NCI-H1048 (cell line): ENCODE data around the gene PHKA1.
"Not testable (repeated sequence)": the region's sequence is repeated elsewhere in the genome, so short reads cannot be mapped to it uniquely, and the experiment has no call there.

Source experiments
- DNase-seq: peaks from one replicate; lab custom pipeline; 2025; lab: John Stamatoyannopoulos, UW

The PHKA1 gene

GRCh38 chrX:72666451-72666850, 47.7 kb downstream of the PHKA1 start:
- no peak for DNase-seq

DNA sequence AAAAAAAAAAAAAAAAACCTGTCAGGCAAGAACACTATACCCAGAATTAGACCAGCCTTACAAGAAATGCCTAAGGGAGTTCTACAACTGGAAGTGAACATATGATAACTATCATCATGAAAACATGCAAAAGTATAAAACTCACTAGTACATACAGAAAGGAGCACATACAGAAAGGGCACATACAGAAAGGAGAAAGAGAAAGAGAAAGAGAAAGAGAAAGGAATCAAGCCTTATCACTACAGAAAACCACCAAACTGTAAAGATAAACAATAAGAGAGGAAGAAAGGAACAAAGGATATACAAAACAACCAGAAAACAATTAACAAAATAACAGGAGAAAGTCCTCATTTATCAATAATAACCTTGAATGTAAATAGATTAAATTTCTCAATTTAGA, 50.4 kb downstream of the PHKA1 start:
- DNase-seq: no peak

- DNase-seq: no peak
Measured at GRCh38 chrX:72662020-72662747, 51.9 kb downstream of the PHKA1 start.

DNA sequence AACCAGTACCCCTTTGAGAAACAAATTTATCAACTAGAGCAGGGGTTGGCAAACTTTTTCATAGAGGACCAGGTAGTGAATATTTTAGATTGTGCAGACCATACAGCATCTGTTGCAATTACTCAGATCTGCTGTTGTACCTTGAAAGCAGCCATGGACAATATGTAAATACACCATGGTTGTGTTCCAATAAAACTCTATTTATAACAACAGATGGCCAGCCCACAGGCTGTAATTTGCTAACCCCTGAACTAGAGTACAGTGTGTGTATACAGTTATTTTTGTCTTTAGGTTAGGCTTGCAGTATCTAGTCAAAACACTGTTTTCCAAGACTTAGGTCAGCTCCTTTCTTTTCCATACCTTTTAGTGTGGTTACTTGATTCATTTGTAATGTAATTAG, 54.4 kb downstream of the PHKA1 start:
- DNase-seq: no peak

GRCh38 chrX:72652082-72652481, 62.0 kb downstream of the PHKA1 start:
- DNase-seq: no peak

- no peak for DNase-seq
Measured at GRCh38 chrX:72644946-72645345, 69.2 kb downstream of the PHKA1 start.

- DNase-seq: no peak
Measured at GRCh38 chrX:72641611-72642010, 72.5 kb downstream of the PHKA1 start.

GRCh38 chrX:72635930-72636329, 78.2 kb downstream of the PHKA1 start:
- no peak for DNase-seq

DNA sequence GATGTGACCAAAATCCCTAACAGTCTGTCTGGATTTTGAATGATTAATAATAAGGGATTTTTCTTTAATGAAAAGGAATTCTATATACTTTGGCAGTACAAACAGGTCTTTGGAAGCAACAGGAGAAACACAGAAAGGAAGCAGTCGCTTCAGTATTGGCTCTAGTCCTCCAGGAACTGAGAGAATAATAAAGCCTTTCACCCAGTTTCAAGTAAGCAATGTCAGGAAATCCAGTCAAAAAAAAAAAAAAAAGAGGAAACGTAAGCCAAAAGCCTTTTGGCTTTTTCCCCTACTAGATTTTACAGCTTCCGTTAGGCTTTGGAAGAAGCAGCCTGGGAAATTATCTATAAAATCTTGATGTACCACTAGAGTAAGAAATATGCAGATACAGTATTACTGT, 79.8 kb downstream of the PHKA1 start:
- no peak for DNase-seq

GRCh38 chrX:72630185-72630584, 83.9 kb downstream of the PHKA1 start:
- DNase-seq: no peak

- no peak for DNase-seq
Measured at GRCh38 chrX:72624194-72624593, 89.9 kb downstream of the PHKA1 start.

DNA sequence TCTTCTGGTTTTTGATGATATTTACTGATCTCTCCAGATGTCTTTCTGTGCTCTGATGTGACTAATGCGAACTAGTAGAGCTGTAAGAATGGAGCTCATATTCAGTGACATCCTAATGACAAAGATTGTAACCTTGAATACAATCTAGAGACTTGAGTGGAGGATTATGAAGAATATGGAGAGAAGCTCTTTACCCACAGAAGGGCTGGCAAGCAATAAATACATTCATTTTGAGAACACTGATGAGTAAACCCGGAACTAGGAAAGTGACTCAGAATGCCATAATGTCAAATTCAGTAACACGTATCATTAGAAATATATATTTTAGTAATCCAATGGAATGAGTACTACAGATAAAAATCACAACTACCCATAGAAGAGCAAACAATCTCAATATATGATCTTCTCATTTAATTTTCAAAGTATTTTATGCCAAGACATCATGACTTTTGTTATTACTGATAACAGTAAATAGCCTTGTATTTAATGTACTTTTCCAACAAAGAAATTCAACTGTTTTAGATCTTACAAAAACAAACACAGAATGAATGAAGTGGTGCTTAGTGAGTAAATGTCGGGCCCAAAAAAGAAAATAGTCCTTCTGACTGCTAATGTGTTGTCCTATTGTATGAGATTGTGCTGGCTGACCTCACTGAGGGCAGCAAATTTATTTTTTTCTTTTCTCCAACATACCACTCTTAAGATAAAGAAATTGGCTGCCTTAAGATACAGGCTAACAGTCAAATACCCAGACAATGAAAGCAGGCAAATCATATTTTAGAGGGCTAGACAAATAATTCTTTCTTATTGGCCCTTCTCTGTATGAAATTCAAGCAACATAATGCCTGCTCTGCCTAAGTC, 92.3 kb downstream of the PHKA1 start:
- DNase-seq: no peak

DNA sequence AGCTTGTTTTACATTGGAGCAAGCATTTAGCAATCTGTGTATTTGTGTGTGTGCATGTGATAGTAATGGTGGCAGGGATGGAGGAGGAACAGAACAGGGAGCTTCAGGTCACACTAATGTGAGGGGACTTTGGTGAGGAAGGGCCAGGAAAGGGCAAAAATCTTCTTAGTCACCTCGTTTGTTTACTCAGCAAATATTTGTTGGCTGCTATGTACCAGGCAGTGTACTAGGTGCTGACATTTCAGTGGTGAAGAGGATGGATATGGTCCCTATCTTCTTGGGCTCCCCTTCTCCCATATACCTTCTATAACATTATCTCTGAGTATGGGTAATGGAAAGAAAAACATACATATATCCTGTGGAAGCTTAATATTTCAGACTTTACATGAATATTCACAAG, 92.9 kb downstream of the PHKA1 start:
- no peak for DNase-seq

GRCh38 chrX:72620550-72621145, 93.5 kb downstream of the PHKA1 start:
- no peak for DNase-seq

DNA sequence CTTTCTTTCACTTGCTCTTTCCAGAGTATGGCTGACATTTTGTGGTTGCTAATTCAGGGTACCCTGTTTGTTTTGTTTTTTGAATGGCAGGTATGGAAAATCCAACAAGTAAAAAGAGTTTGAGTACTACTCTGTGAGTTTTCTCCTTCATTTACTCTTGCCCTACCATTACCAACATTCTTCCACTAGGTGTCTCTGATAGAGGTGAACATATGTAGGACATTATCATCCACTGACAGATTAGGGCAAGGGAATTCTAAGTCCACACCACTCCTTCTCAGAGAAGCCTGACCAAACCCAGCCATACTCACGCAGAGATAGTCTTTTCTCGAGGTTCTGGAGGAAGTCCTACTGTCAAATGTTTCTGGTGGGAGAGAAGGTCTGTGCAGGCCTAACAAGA, 104.8 kb downstream of the PHKA1 start:
- DNase-seq: no peak

GRCh38 chrX:72604705-72605104, 109.4 kb downstream of the PHKA1 start:
- no peak for DNase-seq

- DNase-seq: no peak
Measured at GRCh38 chrX:72604112-72604511, 110.0 kb downstream of the PHKA1 start.

DNA sequence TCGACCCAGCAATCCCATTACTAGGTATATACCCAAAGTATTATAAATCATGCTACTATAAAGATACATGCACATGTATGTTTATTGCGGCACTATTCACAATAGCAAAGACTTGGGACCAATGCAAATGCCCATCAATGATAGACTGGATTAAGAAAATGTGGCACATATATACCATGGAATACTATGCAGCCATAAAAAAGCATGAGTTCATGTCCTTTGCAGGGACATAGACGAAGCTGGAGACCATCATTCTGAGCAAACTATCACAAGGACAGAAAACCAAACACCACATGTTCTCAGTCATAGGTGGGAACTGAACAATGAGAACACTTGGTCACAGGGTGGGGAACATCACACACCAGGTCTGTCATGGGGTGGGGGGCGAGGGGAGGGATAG, 123.1 kb downstream of the PHKA1 start:
- DNase-seq: not testable (repeated sequence)

- DNase-seq: no peak
Measured at GRCh38 chrX:72584163-72584562, 129.9 kb downstream of the PHKA1 start.

DNA sequence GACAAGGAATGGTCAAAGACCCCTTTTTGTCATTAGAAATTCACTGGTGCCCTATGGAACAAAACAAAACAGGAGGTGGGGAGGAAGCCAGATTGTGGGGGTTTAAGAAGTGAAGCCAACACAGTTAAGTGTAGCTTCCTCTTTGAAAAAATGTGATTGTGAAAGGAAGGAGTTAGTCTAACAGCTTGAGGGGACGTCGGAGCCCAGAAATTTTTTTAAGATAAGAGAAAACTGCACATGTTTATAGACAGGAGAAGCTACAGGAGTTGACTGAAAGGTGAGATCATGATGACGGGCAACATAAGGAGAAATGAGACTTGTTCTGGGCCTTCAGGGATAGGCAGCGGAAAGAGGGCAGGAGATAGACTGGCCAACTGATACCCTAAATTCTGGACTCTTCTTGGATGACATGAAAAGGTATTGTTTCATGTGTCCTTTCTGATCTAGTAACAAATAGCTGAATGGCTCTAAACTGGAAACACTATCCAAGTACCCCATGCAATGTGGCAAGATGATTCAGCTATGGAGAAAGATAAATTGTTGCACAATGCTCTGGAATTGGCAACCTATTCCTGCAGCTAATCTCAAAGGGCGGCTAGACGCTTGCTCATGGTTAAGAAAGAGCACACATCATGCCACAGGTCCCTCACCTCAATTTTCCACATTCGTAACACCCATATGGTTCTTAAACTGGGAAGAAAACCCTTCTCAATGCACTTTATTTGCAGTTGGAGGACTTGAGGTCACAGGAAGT, 137.8 kb downstream of the PHKA1 start:
- DNase-seq: no peak

DNA sequence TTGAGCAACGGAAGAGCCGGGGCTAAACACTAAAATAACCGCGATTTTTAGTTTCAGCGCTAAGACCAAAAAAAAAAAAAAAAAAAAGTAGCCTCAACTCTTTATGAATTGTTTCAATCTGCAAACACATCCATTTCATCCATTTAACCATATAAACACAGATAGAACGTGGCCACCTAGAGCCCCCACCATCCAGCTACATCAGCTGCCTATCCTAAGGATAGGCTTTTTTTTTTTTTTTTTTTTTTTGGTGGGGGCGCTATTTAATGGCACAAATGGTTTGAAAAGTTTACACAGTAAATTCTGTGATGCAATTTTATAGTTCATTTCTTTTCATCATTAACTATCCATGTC, 141.0 kb downstream of the PHKA1 start:
- DNase-seq: no peak
